KMS-11 (cell line): ENCODE data around the gene EP400.

Experiments
- H2AFZ ChIP-seq: fragments of 200-600 bp; sonication (generic); 2 replicates; pipeline ENCODE4 v1.6.1; 2016; ENCODE audit warnings: antibody characterized with exemption, mixed run types, low read depth
- H3K27ac ChIP-seq: fragments of 200-600 bp; sonication (generic); 2 replicates; pipeline ENCODE4 v1.6.1; 2016; ENCODE audit warnings: mild to moderate bottlenecking, mixed run types
- H3K27me3 ChIP-seq: fragments of 200-600 bp; sonication (generic); 2 replicates; pipeline ENCODE4 v1.6.1; 2017; ENCODE audit warnings: mild to moderate bottlenecking, low read depth, mixed run types, moderate library complexity; ENCODE audit not compliant: insufficient read depth
- H3K36me3 ChIP-seq: fragments of 200-600 bp; sonication (generic); 2 replicates; pipeline ENCODE4 v1.6.1; 2017; ENCODE audit warnings: mild to moderate bottlenecking, mixed run types; ENCODE audit not compliant: insufficient read depth
- H3K4me1 ChIP-seq: fragments of 200-600 bp; sonication (generic); 2 replicates; pipeline ENCODE4 v1.6.1; 2016; ENCODE audit warnings: mild to moderate bottlenecking, low read depth, mixed run types; ENCODE audit not compliant: poor library complexity, severe bottlenecking
- H3K4me2 ChIP-seq: fragments of 200-600 bp; sonication (generic); 2 replicates; pipeline ENCODE4 v1.7.0; 2016; ENCODE audit warnings: mild to moderate bottlenecking, mixed run types
- H3K4me3 ChIP-seq: fragments of 200-600 bp; sonication (generic); IDR thresholded peaks from 2 replicates; pipeline ENCODE4 v1.6.1; 2017; ENCODE audit warnings: low read depth, low read length, mixed read lengths; ENCODE audit not compliant: insufficient read depth
- H3K79me2 ChIP-seq: fragments of 200-600 bp; sonication (generic); 2 replicates; pipeline ENCODE4 v1.6.1; 2016; ENCODE audit warnings: low read depth, mixed run types; ENCODE audit not compliant: insufficient read depth
- H3K9ac ChIP-seq: fragments of 200-600 bp; sonication (generic); 2 replicates; pipeline ENCODE4 v1.6.1; 2016; ENCODE audit warnings: mild to moderate bottlenecking, mixed run types
- H4K20me1 ChIP-seq: fragments of 200-600 bp; sonication (generic); 2 replicates; pipeline ENCODE4 v1.6.1; 2016; ENCODE audit warnings: mild to moderate bottlenecking, mixed run types; ENCODE audit not compliant: insufficient read depth
- CTCF ChIP-seq: fragments of 200-600 bp; sonication (generic); conservative IDR thresholded peaks from 2 replicates; pipeline ENCODE4 v1.6.1; 2017; ENCODE audit warnings: low read depth, mild to moderate bottlenecking, antibody characterized with exemption, low read length, moderate library complexity, mixed read lengths

EP400 gene

GRCh38 chr12:131962069-131962468 is 12.3 kb downstream of the EP400 start:
- no peaks in the 10 kb centered on the region for H4K20me1 ChIP-seq
- no peaks in the 10 kb centered on the region for H3K36me3 ChIP-seq
- H2AFZ ChIP-seq = no peak overlapping the region
- no peaks in the 10 kb centered on the region for H3K4me1 ChIP-seq
- no peak for TF ChIP-seq CTCF
- no peak overlapping the region for H3K27ac ChIP-seq
- H3K4me2 ChIP-seq = no peak overlapping the region
- peaks cover 47% of the 10 kb centered on the region for H3K79me2 ChIP-seq
- H3K27me3 ChIP-seq = no peaks in the 10 kb centered on the region
- no peak overlapping the region for H3K4me3 ChIP-seq
- H3K9ac ChIP-seq = no peak overlapping the region

GRCh38 chr12:131963381-131963780 is 13.6 kb downstream of the EP400 start:
- no peaks in the 10 kb centered on the region for H4K20me1 ChIP-seq

GRCh38 chr12:131965073-131965472 is 15.3 kb downstream of the EP400 start:
- H3K4me3 ChIP-seq = no peak overlapping the region
- H4K20me1 ChIP-seq = no peaks in the 10 kb centered on the region
- H3K9ac ChIP-seq = no peak overlapping the region
- H3K4me1 ChIP-seq = no peaks in the 10 kb centered on the region
- H3K79me2 ChIP-seq = peaks cover 45% of the 10 kb centered on the region
- H3K27ac ChIP-seq = no peak overlapping the region
- H3K4me2 ChIP-seq = no peak overlapping the region
- no peaks in the 10 kb centered on the region for H3K27me3 ChIP-seq
- TF ChIP-seq CTCF = no peak
- H2AFZ ChIP-seq = no peak overlapping the region
- no peaks in the 10 kb centered on the region for H3K36me3 ChIP-seq

More at GRCh38 chr12:131963381-131963780, 13.6 kb downstream of the EP400 start:
- Histone ChIP-seq H3K36me3 (no peaks in the 10 kb centered on the region), H3K27me3 (no peaks in the 10 kb centered on the region), H3K9ac (no peak overlapping the region), H3K4me3 (no peak overlapping the region), H3K4me1 (no peaks in the 10 kb centered on the region), H3K79me2 (peaks cover 46% of the 10 kb centered on the region), H2AFZ (no peak overlapping the region), H3K4me2 (no peak overlapping the region), H3K27ac (no peak overlapping the region)
- TF ChIP-seq CTCF = no peak

- Histone ChIP-seq H3K4me1 (no peaks in the 10 kb centered on the region), H3K4me3 (no peak overlapping the region), H3K27ac (no peak overlapping the region), H3K36me3 (no peaks in the 10 kb centered on the region), H3K79me2 (peaks cover 25% of the 10 kb centered on the region; the same call in 1 of the 2 replicates), H3K9ac (no peak overlapping the region), H3K27me3 (no peaks in the 10 kb centered on the region), H2AFZ (no peak overlapping the region), H4K20me1 (no peaks in the 10 kb centered on the region), H3K4me2 (no peak overlapping the region)
- no peak for TF ChIP-seq CTCF
These were observed 21.5 kb downstream of the EP400 start for GRCh38 chr12:131971226-131971625.
